ENCODE data around the gene SLC6A6. TPM values are rescaled to one million over a fixed set of nuclear protein-coding genes. Genes with fewer than 3 reads are reported as not detected.

SLC6A6 gene
- total RNA-seq, 1 experiment from 2014 or later, result 62.5 TPM

DNA sequence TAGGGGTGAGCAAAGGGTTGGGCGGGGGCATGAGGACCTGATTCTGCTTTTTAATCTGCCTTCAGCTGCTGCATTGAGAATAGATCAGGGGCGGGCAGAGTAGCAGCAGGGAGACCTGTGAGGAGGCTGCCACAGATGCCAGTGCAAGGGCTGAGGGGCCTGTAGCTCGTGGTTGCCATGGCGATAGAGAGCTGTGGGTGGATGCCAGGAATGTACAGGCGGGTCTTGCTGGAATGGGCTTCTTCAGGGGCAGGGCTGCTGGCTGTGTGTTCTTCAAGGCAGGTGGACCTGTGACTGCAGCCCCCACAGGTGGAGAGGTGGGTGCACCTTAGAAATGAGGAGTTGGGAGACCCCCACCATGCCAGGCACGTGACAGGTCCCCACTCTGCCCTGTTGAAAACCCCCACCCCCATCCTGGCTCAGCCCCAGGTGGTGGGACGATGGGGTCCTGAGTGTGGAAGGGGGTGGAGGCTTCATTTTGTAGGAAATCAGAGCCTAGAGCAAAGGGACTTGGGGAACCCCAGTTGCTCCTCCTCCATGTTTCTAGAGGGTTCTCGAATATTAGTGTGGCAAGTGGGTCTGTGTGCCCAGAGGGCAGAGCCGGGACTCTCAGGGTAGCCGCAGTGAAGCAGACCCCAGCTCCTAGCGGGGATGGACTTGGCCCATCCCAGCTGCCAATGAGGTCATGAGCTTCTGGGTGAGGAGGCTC lies 38.3 kb downstream of the SLC6A6 start:
- in situ Hi-C loops (cut with HindIII; ENCODE audit: low pct_unique_long_range_greater_than_20kb, low sequenced_read_pairs), result no loop called here
- DNase-seq (ENCODE audit: low read depth), result no peak

DNA sequence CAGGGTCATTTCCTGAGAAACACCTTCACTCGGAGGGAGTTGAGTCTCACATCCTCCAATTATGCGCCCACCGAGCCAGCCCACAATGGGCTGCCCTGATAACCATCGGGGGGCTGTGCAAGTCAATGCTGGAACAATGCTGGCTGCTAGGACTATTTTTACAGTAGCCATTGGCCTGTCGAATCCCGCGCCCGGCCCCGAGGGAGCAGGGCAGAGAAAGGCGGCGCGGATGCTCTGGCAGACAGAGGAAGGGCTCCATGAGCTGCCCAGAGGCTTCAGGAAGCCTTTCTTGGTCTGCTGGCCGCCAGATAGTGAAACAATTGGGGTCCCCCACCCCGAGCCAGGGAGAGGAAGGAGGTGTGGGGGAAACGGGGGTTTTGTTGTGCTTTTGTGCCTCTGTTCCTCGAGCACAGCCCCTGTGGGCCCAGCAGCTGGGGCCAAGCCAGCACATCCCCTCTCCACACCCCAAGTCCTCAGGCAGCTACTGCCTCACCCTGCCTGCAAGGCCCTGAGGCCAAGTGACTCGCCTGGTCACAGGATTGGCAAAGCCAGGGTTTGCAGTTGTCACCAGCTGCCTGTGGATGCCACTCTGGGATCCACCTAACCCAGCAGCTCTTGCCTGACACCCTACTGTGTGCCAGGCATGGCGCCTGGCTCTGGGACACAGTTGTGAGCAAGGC lies 39.0 kb downstream of the SLC6A6 start:
- no peak for DNase-seq (ENCODE audit: low read depth)
- in situ Hi-C loops (cut with HindIII; ENCODE audit: low pct_unique_long_range_greater_than_20kb, low sequenced_read_pairs), result no loop called here

DNA sequence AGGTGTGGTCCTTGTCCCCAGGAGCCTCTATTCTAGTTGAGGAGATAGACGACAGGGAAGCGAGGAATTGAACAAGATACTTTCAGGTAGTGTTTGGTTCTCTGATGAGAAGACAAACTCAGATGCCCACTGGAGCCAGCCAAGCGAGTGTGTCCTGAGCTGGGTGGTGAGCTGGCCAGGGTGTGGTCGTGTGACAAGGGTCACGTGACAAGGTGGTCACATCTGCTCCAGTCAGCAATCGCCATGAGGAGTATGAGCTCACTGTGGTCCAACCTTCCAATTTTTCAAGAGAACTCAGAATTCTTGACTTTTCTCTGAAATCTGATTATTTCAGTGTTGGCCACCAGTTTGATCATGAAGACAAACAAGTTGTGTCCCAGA lies 39.5 kb downstream of the SLC6A6 start:
- in situ Hi-C loops (cut with HindIII; ENCODE audit: low pct_unique_long_range_greater_than_20kb, low sequenced_read_pairs), result no loop called here
- DNase-seq (ENCODE audit: low read depth), result peak; percentile 49

DNA sequence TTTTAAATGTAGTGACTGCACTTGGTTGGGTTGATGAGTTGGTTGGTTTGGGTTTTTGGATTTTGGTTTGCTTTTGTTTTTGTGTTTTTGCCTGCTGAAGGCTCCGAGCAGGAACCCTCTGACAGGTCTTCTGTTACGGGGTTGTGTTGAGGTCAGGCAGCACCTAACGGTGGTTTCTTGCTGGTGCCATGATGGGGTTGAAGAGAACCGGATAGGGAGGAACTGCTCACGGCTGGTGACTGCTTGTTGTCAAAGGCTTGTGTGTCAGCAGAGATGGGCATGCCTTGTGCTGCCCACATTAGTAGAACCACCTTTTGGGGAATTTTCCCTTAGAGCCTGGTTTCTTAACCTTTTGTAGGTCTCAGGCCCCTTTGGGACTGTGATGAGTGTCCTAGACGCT lies 42.0 kb downstream of the SLC6A6 start:
- in situ Hi-C loops (cut with HindIII; ENCODE audit: low pct_unique_long_range_greater_than_20kb, low sequenced_read_pairs), result no loop called here
- no peak for DNase-seq (ENCODE audit: low read depth)

DNA sequence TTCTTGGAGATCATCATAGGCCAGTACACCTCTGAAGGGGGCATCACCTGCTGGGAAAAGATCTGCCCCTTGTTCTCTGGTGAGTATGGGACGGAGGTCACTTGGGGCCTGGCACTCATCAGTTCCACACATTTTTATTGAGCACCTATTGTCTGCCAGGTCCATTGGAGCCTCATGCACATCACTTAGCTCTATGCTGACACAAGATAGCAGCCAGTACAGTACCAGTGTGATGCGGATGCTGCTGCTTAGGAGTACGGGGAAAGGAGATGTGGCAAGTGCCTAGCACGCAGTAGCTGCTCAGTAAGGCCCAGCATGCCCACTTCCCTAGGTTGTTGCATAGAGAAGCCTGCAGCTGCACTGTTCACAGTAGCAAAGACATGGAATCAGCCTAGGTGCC lies 43.4 kb downstream of the SLC6A6 start:
- DNase-seq (ENCODE audit: low read depth), result no peak

DNA sequence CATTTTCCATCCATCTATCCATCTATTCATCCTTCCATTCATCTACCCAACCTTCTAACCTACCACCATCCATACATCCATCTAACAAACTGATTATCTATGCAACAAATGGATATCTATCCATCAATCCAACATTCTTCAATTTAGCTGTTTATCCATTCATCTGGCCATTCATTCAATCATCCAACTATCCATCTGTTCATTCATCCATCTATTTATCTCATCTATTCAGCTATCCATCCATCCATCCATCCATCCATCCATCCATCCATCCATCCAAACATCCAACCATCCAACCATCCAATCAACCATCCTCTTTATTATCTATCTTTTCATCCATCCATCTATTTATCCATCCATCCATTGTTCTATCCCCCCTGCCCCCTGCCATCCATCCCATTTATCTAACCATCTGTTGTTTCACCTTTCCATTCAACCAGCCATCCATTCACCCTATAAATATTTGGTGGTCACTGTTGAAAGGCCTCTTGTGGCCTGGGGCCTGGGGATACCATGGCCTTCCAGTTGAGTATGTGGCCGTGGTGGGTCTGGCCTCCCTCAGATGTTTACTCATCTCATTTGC lies 44.7 kb downstream of the SLC6A6 start:
- no peak for DNase-seq (ENCODE audit: low read depth)
- in situ Hi-C loops (cut with HindIII; ENCODE audit: low pct_unique_long_range_greater_than_20kb, low sequenced_read_pairs), result no loop called here

More for the DNA sequence above, 43.4 kb downstream of the SLC6A6 start:
- in situ Hi-C loops (cut with HindIII; ENCODE audit: low pct_unique_long_range_greater_than_20kb, low sequenced_read_pairs), result no loop called here

DNA sequence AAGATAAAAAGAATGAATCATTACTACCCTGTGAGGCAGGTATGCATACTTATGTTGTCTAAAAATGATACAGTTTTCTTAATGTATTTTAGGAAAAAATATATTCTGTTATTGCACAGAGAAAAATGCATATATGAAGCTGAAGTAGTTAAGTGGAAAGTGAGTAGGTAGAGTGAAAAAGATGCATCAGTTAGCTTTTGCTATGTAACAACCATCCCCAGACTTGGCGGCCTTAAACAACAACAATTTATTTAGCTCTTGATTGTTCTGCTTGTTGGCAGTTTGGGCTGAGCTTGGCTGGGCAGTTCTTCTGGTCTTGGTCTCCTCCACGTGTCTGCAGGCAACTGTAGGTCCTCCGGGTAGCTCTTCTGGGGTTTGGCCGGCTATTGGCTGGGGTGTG lies 45.7 kb downstream of the SLC6A6 start:
- in situ Hi-C loops (cut with HindIII; ENCODE audit: low pct_unique_long_range_greater_than_20kb, low sequenced_read_pairs), result no loop called here
- DNase-seq (ENCODE audit: low read depth), result no peak

DNA sequence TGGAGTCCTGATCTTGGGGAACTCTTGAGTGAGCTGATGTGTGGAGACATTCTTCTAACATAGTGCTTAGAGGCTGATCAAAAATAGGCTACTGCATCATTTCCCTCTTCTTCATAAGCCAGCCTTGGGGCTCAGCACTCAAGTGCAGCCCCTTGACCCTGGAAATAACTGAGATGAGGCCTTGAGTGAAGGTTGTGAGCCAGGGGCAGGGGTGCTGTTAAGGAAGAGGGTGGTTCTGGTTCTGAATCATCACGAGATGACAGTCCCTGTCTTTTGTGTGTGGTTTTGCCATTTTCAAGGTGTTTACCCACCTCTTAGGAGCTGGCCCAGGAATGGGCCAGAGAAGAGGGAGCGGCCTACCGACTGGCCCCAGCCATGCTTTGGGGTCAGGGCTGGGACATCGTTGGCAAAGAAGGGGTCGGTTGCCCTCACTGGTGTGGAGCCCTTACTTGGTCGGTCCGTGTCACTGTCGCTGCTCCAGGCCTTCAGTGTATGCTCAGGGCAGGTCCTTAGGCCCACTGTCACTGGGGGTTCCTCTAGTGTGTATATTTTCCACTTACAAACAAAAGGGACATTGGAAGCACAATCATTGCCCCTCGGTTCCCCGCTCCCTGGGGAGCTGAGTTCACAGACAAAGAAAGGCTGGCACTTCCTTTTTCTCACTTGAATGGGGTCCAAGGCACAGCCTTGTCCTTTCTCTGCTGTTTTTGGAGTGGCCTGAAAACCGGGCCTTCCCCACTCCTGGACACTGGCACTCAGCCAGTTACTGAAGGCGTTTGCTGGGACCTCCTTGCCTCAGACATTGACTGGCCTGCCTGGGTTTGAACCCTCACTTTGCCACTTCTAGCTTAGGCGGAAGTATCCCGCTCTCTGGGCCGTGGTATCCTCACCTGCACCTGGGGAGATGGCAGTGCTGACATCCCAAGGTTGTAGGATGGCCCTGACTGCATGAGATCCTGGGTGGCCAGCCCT lies 46.6 kb downstream of the SLC6A6 start:
- DNase-seq (ENCODE audit: low read depth), result no peak
- in situ Hi-C loops (cut with HindIII; ENCODE audit: low pct_unique_long_range_greater_than_20kb, low sequenced_read_pairs), result no loop called here

DNA sequence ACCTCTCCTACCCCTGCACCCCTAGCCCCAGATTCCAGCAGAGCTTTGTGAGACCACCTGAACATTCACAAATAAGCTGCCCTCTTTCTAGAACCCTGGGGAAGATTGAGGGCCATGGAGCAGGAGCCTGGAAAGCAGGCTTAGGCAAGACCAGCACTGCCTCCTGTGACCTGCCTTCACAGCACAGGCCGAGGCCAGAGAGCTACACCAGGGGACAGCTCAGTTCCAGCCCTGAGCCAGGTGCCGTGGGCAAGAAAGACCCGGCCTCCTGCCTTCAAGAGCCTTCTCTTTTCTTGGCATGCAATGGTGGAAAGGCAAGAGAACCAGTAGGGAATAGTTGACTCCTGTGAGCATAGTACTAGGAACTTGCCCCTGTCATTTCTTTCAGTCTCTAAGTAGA lies 48.1 kb downstream of the SLC6A6 start:
- DNase-seq (ENCODE audit: low read depth), result no peak
- in situ Hi-C loops (cut with HindIII; ENCODE audit: low pct_unique_long_range_greater_than_20kb, low sequenced_read_pairs), result no loop called here

DNA sequence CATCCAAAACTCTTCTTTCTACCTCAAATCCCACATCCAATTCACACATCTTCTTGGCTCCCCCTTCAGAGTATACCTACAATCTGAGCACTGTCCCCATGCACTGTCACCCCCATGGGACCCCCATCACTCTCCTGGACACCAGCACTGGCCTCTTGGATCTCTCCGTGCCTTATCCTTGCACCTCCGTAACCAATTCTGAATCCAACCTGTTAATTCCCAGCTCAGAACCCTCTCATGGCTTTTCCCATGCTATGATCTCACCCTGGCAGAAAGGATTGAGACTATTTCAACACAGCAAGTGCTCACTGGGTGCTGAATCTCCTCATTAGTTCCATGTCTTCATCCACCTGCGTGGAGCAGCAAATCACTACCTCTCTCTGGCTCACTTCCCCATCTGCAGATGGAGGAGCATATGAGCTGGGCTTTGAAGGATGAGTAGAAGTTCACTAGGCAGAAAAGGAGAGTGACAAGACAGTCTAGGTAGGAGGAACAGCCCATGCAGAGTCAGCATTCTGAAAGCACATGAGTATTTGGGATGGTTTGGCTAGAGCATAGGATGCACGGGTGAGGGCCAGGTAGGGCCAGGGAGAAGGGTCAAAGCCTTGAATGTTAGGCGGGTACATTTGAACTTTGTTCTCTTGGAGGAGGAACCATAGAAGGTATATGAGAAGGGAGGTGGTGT lies 48.7 kb downstream of the SLC6A6 start:
- DNase-seq (ENCODE audit: low read depth), result no peak
- in situ Hi-C loops (cut with HindIII; ENCODE audit: low pct_unique_long_range_greater_than_20kb, low sequenced_read_pairs), result no loop called here

DNA sequence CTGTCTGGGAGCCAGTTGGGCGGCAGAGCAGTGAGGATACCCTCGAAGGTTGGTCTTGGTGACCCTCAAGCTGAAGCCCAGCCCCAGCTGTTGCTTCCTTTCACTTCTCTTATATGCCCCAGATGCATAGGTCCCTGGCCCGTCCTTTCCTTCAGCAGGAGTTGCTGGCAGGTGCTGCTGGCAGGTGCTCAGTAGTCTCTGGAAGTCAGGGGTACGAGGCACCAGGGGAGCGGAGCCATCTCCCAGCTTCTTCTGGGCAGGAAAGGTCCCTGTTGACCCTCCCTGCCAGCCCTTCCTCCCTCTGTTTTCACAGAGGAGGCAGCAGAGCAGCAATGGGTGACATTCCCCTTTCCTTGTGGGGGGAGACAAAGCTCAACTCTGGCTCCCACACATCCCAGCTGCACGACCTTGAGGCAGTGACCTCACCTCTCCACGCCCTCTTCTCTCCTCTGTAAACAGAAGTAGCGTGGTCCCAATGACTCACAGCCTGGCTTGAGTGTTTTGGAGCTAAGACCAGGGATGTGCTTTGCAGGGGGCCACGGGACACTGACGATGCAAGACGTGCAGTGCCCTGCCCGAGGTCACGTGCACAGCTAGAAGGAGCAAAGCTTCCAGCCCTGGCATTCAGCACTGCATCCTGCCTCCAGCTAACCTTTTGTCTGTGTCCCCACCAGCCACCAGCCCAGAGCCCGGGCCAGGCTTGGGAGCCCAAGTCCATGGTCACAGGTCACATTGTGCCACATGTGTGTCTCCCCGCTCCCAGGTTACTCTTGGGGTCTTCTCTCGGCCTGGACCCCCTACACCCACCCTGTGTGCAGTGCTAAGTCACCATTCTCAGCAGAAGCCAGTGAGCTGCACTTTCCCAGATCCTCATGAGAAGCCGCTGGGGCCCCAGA lies 49.7 kb downstream of the SLC6A6 start:
- DNase-seq (ENCODE audit: low read depth), result peak; percentile 85
- in situ Hi-C loops (cut with HindIII; ENCODE audit: low pct_unique_long_range_greater_than_20kb, low sequenced_read_pairs), result no loop called here

DNA sequence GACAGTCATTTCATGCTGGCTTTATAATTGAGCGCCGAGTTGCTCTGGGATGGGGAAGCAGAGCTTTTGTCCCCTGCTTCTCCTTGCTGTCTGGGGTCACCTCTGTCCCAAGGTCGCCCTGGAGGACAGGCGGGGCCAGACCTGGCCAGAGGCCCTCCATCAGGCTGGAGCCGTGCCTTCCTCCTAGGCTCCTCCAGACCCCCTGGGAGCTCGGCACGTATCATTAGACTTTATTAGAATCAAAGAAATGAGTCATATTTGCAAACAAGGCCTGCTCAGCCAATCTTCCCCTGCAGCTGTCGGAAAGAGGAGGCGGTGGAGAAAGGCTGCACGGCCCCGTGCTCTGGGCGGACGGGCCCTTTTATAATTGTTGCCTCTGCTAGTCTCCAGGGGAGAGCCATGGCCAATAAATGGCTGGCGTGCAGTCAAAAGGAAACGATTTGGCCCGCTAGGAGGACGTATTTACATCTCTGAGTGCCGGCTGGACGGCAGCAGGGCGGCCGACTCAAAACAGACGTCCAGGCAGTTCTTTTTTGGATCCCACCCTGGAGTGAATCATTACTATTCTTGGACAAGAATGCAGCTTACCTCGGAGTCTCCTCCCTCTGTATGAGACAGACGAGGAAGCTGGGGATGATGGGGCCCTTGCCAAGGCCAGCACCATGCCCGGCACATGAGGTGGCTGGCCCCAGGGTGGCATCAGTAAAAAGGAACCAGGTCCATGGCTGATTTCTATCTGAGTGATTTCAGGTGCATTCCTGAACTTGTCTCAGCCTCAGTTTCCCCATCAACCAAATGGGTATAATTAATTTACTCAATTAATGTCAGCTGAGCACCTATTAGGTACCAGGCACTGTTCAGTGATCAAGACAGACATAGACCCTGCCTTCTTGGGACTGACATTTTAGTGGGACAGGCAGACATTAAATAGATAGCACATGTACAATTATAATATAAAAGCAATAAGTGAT lies 50.6 kb downstream of the SLC6A6 start:
- in situ Hi-C loops (cut with HindIII; ENCODE audit: low pct_unique_long_range_greater_than_20kb, low sequenced_read_pairs), result no loop called here

DNA sequence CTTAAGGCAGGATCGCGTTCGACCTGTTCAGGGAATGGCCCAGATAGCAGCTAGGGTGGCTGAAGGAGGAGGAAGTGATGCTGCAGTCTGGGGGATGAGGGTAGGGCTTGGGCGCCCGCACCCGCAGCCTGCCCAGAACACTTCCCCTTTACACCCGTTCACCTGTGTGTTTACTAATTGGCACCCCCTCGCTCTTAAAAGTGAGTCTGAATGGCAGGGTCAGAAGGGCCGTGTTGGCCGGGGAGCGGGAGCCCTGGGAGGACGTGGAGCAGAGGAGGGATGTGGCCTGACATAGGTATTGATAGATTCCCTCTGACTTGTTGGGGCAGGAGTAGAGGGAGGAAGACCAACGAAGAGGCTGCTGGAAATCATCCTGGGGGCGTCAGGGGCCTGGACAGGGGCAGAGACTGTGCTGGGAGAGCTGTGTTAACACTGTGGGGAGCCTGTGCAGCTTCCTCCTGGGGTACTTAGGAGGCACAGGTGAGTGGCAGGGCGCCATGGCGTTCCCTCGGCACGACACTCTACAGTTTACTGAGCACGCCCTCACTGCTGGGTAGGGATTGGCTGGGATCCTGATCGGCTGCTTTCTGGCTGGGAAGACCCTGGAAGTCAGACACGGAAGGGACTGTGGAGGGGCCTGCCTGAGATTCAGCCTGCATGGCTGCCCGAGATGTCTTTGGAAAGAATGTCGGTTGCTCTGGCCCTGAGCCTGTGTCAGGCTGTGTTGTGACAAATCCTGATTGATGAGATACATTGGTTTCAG lies 51.7 kb downstream of the SLC6A6 start:
- in situ Hi-C loops (cut with HindIII; ENCODE audit: low pct_unique_long_range_greater_than_20kb, low sequenced_read_pairs), result no loop called here
- no peak for DNase-seq (ENCODE audit: low read depth)

More for the DNA sequence above, 50.6 kb downstream of the SLC6A6 start:
- peak; percentile 94 for DNase-seq (ENCODE audit: low read depth)

DNA sequence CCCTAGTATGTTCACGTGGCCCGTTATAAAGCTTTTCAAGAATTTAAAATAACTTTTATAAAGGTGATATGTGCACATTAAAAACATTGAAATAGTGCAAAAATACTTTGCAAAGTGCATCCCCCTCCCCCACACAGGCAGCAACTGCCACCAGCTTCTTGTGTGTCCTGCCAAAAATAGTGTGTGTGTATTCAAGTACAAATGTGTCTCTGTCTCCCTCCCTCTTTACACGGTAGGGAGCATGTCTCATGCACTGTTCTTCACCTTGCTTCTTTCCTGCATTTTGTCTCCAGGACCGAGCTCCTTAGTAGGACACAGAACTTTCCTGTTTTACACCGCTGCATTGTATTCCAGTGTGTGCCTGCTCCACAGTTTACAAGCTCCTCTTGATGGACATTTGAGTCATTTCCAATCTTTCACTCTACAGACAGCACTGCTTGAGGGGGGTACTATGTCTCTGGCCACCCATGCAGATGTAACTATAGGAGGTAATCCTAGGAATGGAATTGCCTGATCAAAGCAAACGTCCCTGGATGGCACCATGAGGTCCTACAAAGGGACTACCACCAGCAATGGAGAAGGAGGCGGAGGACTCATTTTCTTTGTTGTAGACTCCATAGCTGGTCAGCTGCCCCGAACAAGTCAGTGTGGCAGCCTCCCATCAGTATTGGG lies 52.4 kb downstream of the SLC6A6 start:
- in situ Hi-C loops (cut with HindIII; ENCODE audit: low pct_unique_long_range_greater_than_20kb, low sequenced_read_pairs), result no loop called here
- DNase-seq (ENCODE audit: low read depth), result no peak
